D721Med (cell line): ENCODE results near the gene HES4.

Experiments used
- DNase-seq: peaks from one replicate; pipeline ENCODE4 v3.0.0; 2011; ENCODE audit warnings: low spot score; ENCODE audit not compliant: insufficient read length
- FAIRE-seq: peaks from 2 replicates; lab custom pipeline; 2011; peaks lifted over from hg19 to GRCh38; lab: Jason Lieb, UNC
- CTCF ChIP-seq: IDR thresholded peaks from 2 replicates; pipeline ENCODE4 v1.5.1; 2012; ENCODE audit warnings: mild to moderate bottlenecking, control low read depth; ENCODE audit not compliant: insufficient read depth; ENCODE audit errors: missing control alignments

HES4 gene

GRCh38 chr1:982765-983436 lies 17.0 kb downstream of the HES4 start:
- FAIRE-seq (no peak), DNase-seq (no peak)
- TF ChIP-seq CTCF: no peak

DNA sequence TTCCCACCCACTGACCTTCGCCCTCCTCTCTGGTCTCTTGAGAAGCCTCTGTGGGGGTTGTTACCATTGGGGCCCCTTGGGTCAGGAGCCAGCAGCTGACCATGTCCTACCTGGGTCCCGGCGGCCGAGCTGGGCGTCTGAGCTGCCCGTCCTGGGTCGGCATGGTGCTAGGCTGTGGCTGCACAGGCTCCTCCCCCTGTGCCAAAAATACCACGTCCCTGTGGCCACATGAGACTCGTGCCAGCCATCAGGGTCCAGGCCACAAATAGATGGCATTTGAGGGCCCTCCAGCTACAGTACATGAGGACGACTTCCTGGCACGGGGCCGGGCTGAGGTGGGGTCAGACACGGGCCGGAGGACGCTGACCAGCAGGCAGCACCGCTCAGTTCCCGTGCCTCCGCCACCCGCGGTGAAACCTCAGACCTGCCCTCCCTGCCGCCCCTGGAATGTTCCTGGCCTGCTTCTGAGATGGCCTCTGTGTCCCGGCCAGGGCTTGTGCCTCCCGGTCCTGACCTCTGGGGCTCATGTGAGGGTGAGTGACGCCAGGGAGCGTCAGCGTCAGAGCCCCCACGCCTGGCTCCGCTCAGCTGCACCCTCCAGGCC lies 17.8 kb downstream of the HES4 start, which contains the start of gene PERM1:
Gene PERM1 (minus strand): TSS at position 139 of the 604 bp plus-strand sequence. CDS start 1,064 bp downstream, outside the sequence.
- no peak for FAIRE-seq
- DNase-seq: no peak
- TF ChIP-seq CTCF: no peak

GRCh38 chr1:981491-981954 lies 18.4 kb downstream of the HES4 start:
- FAIRE-seq (no peak), DNase-seq (no peak)
- TF ChIP-seq CTCF: no peak

DNA sequence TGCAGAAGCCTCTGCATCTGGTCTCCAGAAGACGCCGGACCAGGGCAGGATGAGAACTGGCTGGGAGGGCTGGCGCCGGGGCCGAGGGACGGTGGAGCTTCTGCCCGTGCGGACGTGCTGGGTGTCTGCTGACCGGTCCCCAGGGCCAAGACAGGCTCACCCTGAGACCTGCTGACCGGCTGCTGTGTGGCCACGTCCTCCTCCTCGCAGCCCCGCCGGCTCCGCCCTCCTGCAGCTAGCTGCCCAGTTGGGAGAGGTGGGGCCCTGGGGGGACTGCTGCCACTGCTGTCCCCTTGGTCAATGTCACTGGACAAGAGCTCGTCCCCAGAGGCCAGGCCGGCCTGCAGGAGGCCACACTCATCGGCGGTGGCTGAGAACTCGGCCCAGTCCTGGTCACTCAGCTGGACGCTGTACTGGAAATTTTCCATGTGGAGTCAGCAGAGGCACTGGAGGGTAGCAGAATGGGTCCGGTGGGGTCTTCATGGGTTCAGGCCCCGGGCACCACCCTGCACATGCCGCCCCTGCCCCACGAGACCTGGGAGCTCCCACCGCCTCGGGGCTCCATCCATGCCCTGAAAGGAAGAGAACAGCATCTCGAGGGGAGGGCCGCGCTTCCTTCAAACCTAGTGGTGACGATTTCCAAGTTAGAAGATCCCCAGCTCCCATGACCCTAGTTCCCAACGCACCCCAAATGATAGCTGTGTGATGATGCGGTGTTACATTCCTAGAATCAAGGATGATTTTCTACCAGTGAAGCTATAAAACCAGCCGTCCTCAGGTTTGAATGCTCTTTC lies 19.1 kb downstream of the HES4 start:
- FAIRE-seq (no peak), DNase-seq (no peak)
- no peak for TF ChIP-seq CTCF

- TF ChIP-seq CTCF: no peak
- FAIRE-seq (no peak), DNase-seq (no peak)
These were observed 19.7 kb downstream of the HES4 start for GRCh38 chr1:980137-980571.

- FAIRE-seq: no peak
These were observed 20.2 kb downstream of the HES4 start for GRCh38 chr1:979744-980072.

More at GRCh38 chr1:979744-980072, 20.2 kb downstream of the HES4 start:
- no peak for TF ChIP-seq CTCF
- DNase-seq: no peak
